IMR-90 (cell line): ENCODE results near the gene TM4SF1. TPM values are rescaled to one million over a fixed set of nuclear protein-coding genes. Genes with fewer than 3 reads are reported as not detected.

Source experiments
- ATAC-seq: fragments of 200-7000 bp; cut with Tn5 transposase; 2 replicates; pipeline ENCODE4 v1.9.1; 2020; ENCODE audit warnings: low read depth, mild to moderate bottlenecking, moderate library complexity
- BruUV-seq: library from RNA; stranded (reverse); fragments of 400-500 nt; replicated peaks from 2 replicates; lab custom pipeline; 2021; lab: Mats Ljungman, UMichigan
- CTCF ChIA-PET: fragments of 300-600 bp; formaldehyde crosslinking; extraction: SDS; loops from one replicate; lab custom pipeline; 2021; ENCODE audit warnings: antibody characterized with exemption; lab: Yijun Ruan, JAX
- POLR2A ChIA-PET: fragments of 300-600 bp; sonication (Branson Sonifier 250); formaldehyde crosslinking; loops from one replicate; lab custom pipeline; 2022; ENCODE audit warnings: antibody characterized with exemption; ENCODE audit not compliant: unreplicated experiment; lab: Charles Lee
- DNase-seq: peaks from one replicate; pipeline ENCODE4 v3.0.0; 2013
- H2AFZ ChIP-seq: replicated peaks from 2 replicates; pipeline ENCODE3; 2013; ENCODE audit warnings: low read length, mild to moderate bottlenecking; ENCODE audit not compliant: poor library complexity
- H2AK5ac ChIP-seq: 2 replicates; pipeline ENCODE4 v1.6.1; 2013; ENCODE audit warnings: low read depth, low read length, inconsistent platforms
- H2AK9ac ChIP-seq: replicated peaks from 2 replicates; pipeline ENCODE3; 2013; ENCODE audit warnings: mild to moderate bottlenecking, low read depth, low read length, moderate library complexity; ENCODE audit not compliant: poor library complexity
- H2BK120ac ChIP-seq: 2 replicates; pipeline ENCODE4 v1.6.1; 2013; ENCODE audit warnings: low read depth, low read length, inconsistent platforms
- H2BK15ac ChIP-seq: 3 replicates; pipeline ENCODE4 v1.6.1; 2013; ENCODE audit warnings: low read depth, low read length, inconsistent platforms
- H2BK20ac ChIP-seq: 2 replicates; pipeline ENCODE4 v1.6.1; 2013; ENCODE audit warnings: low read depth, mild to moderate bottlenecking, inconsistent platforms, low read length, moderate library complexity
- H2BK5ac ChIP-seq: 2 replicates; pipeline ENCODE4 v1.6.1; 2013; ENCODE audit warnings: mild to moderate bottlenecking, low read depth, low read length, inconsistent platforms; ENCODE audit not compliant: poor library complexity, severe bottlenecking
- H3K14ac ChIP-seq: replicated peaks from 2 replicates; pipeline ENCODE4 v1.6.1; 2013; ENCODE audit warnings: low read depth, low read length, inconsistent platforms
- H3K18ac ChIP-seq: 2 replicates; pipeline ENCODE4 v1.6.1; 2013; ENCODE audit warnings: low read depth, low read length, control low read depth
- H3K23ac ChIP-seq: 2 replicates; pipeline ENCODE4 v1.6.1; 2013; ENCODE audit warnings: low read depth, low read length, inconsistent platforms
- H3K27ac ChIP-seq: 2 replicates; pipeline ENCODE4 v1.5.1; 2013; ENCODE audit warnings: mild to moderate bottlenecking, control low read depth, low read length; ENCODE audit not compliant: insufficient read depth
- H3K27me3 ChIP-seq: 2 replicates; pipeline ENCODE4 v1.6.1; 2013; ENCODE audit warnings: low read length; ENCODE audit not compliant: control insufficient read depth, insufficient read depth
- H3K36me3 ChIP-seq: 2 replicates; pipeline ENCODE4 v1.6.1; 2013; ENCODE audit warnings: low read length, mixed read lengths; ENCODE audit not compliant: control insufficient read depth, insufficient read depth
- H3K4ac ChIP-seq: 2 replicates; pipeline ENCODE4 v1.6.1; 2013; ENCODE audit warnings: low read depth, low read length, inconsistent platforms
- H3K4me1 ChIP-seq: 2 replicates; pipeline ENCODE4 v1.6.1; 2013; ENCODE audit warnings: low read length, mixed read lengths; ENCODE audit not compliant: control insufficient read depth, insufficient read depth
- H3K4me2 ChIP-seq: 2 replicates; pipeline ENCODE4 v1.6.1; 2013; ENCODE audit warnings: low read depth, mild to moderate bottlenecking, control low read depth, low read length, moderate library complexity
- H3K4me3 ChIP-seq: 2 replicates; pipeline ENCODE4 v1.5.1; 2013; ENCODE audit warnings: low read depth, mild to moderate bottlenecking, control low read depth, low read length, moderate library complexity; ENCODE audit not compliant: insufficient read depth
- H3K56ac ChIP-seq: 2 replicates; pipeline ENCODE4 v1.6.1; 2013; ENCODE audit warnings: low read length, inconsistent platforms; ENCODE audit not compliant: insufficient read depth; ENCODE audit errors: extremely low read depth
- H3K79me1 ChIP-seq, 2 experiments: 2 replicates each; pipeline ENCODE4 v1.6.1; 2013; ENCODE audit warnings: low read length in 2 of 2, inconsistent platforms in 1 of 2, low read depth in 1 of 2
- H3K9ac ChIP-seq: 2 replicates; pipeline ENCODE4 v1.6.1; 2013; ENCODE audit warnings: low read depth, low read length, control low read depth
- H3K9me1 ChIP-seq: 2 replicates; pipeline ENCODE4 v1.6.1; 2013; ENCODE audit warnings: low read length, inconsistent platforms; ENCODE audit not compliant: insufficient read depth
- H3K9me3 ChIP-seq: 2 replicates; pipeline ENCODE4 v1.6.1; 2013; ENCODE audit warnings: low read length; ENCODE audit not compliant: control insufficient read depth, insufficient read depth
- H4K20me1 ChIP-seq: 2 replicates; pipeline ENCODE4 v1.6.1; 2013; ENCODE audit warnings: low read length, inconsistent platforms; ENCODE audit not compliant: insufficient read depth
- H4K5ac ChIP-seq: 2 replicates; pipeline ENCODE4 v1.6.1; 2013; ENCODE audit warnings: mild to moderate bottlenecking, low read depth, low read length, control low read depth
- H4K8ac ChIP-seq, 2 experiments: 2 replicates each; pipeline ENCODE4 v1.6.1; 2013; ENCODE audit warnings: low read depth in 2 of 2, low read length in 2 of 2, control low read depth in 1 of 2, inconsistent platforms in 1 of 2
- H4K91ac ChIP-seq: 2 replicates; pipeline ENCODE4 v1.6.1; 2013; ENCODE audit warnings: low read depth, low read length, inconsistent platforms; ENCODE audit not compliant: insufficient read depth
- BHLHE40 ChIP-seq: fragments of 150-350 bp; IDR thresholded peaks from 2 replicates; pipeline ENCODE4 v1.6.1; 2016; ENCODE audit warnings: mild to moderate bottlenecking, low read depth, low read length
- CEBPB ChIP-seq: IDR thresholded peaks from 2 replicates; pipeline ENCODE4 v1.6.1; 2012; ENCODE audit warnings: low read depth, low read length, improper control_type of control experiment
- ELK1 ChIP-seq: fragments of 150-350 bp; IDR thresholded peaks from 2 replicates; pipeline ENCODE4 v1.6.1; 2016; ENCODE audit warnings: low read depth, mild to moderate bottlenecking, low read length, moderate library complexity, borderline replicate concordance
- MAFK ChIP-seq: IDR thresholded peaks from 2 replicates; pipeline ENCODE4 v1.6.1; 2012; ENCODE audit warnings: low read depth, low read length, improper control_type of control experiment
- MAZ ChIP-seq: IDR thresholded peaks from 2 replicates; pipeline ENCODE4 v1.6.1; 2012; ENCODE audit warnings: low read depth, mild to moderate bottlenecking, low read length, improper control_type of control experiment, moderate library complexity, borderline replicate concordance
- NFE2L2 ChIP-seq: fragments of 150-350 bp; IDR thresholded peaks from 2 replicates; pipeline ENCODE4 v1.6.1; 2016; ENCODE audit warnings: low read depth, mild to moderate bottlenecking, low read length
- POLR2A ChIP-seq: IDR thresholded peaks from 2 replicates; pipeline ENCODE4 v1.6.1; 2012; ENCODE audit warnings: mild to moderate bottlenecking, low read depth, low read length
- WGBS, 2 experiments: methylation state at CpG; one replicate each; pipeline versions ENCODE4 v1.1.5 to v1.1.7; 2013; ENCODE audit warnings: missing lambda C conversion rate in 2 of 2; ENCODE audit not compliant: insufficient read length in 1 of 2; ENCODE audit errors: extremely low coverage in 2 of 2; 5-methylcytosine and 5-hydroxymethylcytosine counted together
- dilution Hi-C: fragments of 300-500 bp; cut with HindIII; formaldehyde crosslinking; loops from one replicate; pipeline ENCODE4 v1.14.3; 2018; ENCODE audit warnings: low sequenced_read_pairs; ENCODE audit not compliant: unreplicated experiment
- in situ Hi-C: fragments of 300-500 bp; cut with MboI; formaldehyde crosslinking; loops from 3 replicates; pipeline ENCODE4 v1.14.3; 2019; ENCODE audit warnings: low sequenced_read_pairs, inconsistent platforms, mixed read lengths
- intact Hi-C: fragments of 100-400 bp; cut with micrococcal nuclease; formaldehyde crosslinking; loops from 2 replicates; pipeline ENCODE4 v1.10.0; 2022
- polyA plus RNA-seq, 3 experiments: library from polyadenylated mRNA; depleted of rRNA; stranded (reverse); fragments of >200 nt; gene quantifications; 2 replicates each; pipeline ENCODE4 v1.2.3, GENCODE V29; 2012; ENCODE audit warnings: low replicate concordance in 1 of 3
- total RNA-seq: library from RNA; depleted of rRNA; stranded (reverse); fragments of >200 nt; gene quantifications from 2 replicates; pipeline ENCODE4 v1.2.3, GENCODE V29; 2012

The TM4SF1 gene
- total and polyA plus RNA-seq, 2 of the 4 experiments (the other 2 are of a cell fraction): 232 to 302 TPM

GRCh38 chr3:149390294-149390693, 12.8 kb upstream of the TM4SF1 start:
- Histone ChIP-seq H3K18ac (no peak overlapping the region), H2BK120ac (peak overlapping the region; percentile 13; the same call in 1 of the 2 replicates), H4K20me1 (no peaks in the 10 kb centered on the region; the same call in 1 of the 2 replicates), H3K27me3 (no peaks in the 10 kb centered on the region), H3K14ac (no peak overlapping the region), H4K5ac (no peak overlapping the region), H3K9me1 (peaks cover 19% of the 10 kb centered on the region), H2AK9ac (no peak overlapping the region), H3K23ac (no peak overlapping the region), H3K36me3 (no peaks in the 10 kb centered on the region), H2BK20ac (no peak overlapping the region), H2BK5ac (peak overlapping the region; percentile 64), H3K4me1 (peaks cover 27% of the 10 kb centered on the region), H2AK5ac (0 out of 2 replicates have a peak overlapping the region, but pooled peaks have one; percentile 40), H3K9ac (no peak overlapping the region), H3K27ac (no peak overlapping the region), H4K8ac (no peak overlapping the region; a peak in 1 of 4 replicates), H3K4me2 (no peak overlapping the region), H2AFZ (no peak overlapping the region), H3K9me3 (no peaks in the 10 kb centered on the region), H2BK15ac (peak overlapping the region; percentile 55; the same call in 1 of the 3 replicates), H3K56ac (no peak overlapping the region), H3K4ac (peak overlapping the region; percentile 23; the same call in 1 of the 2 replicates), H3K79me1 (peaks cover 0 to 17% of the 10 kb centered on the region in 2 experiments; a peak in 3 of 4 replicates), H4K91ac (no peak overlapping the region; the same call in 1 of the 2 replicates), H3K4me3 (no peak overlapping the region)
- TF ChIP-seq POLR2A (no peak), NFE2L2 (no peak), ELK1 (no peak), MAZ (no peak), CEBPB (peak; percentile 46; the same call in 1 of the 2 replicates), BHLHE40 (no peak), MAFK (no peak)
- in situ Hi-C loops (no loop called here), dilution Hi-C loops (no loop called here), intact Hi-C loops (loop anchor here (5.0 kb wide), 1 partner anchor 433 kb away; no protein-coding TSS in a partner anchor)
- POLR2A ChIA-PET: no interaction called here
- 100% methylated on average over 1 of the region's 2 CpGs; no CpG with 5 or more reads in 1 of the 2 experiments for WGBS, 2 experiments
- BruUV-seq: no TSS peak
- CTCF ChIA-PET: interaction anchor here (0.9 kb wide), 1 partner anchor 77 kb away, joined by 5 read pairs; no protein-coding TSS in a partner anchor
- DNase-seq (no peak), ATAC-seq (no peak)
